ENCODE data around the gene RUBCNL.

RUBCNL gene

DNA sequence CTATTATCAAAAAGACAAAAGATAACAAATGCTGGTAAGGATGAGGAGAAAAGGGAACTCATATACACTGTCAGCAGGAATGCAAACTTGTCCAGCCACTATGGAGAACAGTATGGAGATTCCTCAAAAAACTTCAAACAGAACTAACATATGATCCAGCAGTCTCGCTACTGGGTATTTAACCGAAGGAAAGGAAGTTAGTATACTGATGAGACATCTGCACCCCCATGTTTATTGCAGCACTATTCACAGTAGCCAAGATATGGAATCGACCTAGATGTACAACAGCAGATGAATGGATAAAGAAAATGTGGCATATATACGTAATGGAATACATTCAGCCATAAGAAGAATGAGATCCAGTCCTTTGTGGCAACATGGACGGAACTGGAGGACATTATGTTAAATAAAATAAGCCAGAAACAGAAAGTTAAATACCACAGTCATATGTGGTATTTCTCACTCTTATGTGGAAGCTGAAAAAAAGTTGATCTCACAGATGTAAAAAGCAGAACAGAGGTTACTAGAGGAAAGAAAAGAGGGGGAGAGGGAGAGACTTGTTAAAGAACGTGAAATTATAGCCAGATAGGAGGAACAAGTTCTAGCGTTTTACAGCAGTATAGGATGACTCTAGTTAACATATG, 83.2 kb downstream of the RUBCNL start:
- no peak for DNase-seq

- no peak for DNase-seq
Measured at GRCh38 chr13:46297361-46297811, 89.7 kb downstream of the RUBCNL start.

- DNase-seq = no peak
Measured at GRCh38 chr13:46296921-46297320, 90.1 kb downstream of the RUBCNL start.

DNA sequence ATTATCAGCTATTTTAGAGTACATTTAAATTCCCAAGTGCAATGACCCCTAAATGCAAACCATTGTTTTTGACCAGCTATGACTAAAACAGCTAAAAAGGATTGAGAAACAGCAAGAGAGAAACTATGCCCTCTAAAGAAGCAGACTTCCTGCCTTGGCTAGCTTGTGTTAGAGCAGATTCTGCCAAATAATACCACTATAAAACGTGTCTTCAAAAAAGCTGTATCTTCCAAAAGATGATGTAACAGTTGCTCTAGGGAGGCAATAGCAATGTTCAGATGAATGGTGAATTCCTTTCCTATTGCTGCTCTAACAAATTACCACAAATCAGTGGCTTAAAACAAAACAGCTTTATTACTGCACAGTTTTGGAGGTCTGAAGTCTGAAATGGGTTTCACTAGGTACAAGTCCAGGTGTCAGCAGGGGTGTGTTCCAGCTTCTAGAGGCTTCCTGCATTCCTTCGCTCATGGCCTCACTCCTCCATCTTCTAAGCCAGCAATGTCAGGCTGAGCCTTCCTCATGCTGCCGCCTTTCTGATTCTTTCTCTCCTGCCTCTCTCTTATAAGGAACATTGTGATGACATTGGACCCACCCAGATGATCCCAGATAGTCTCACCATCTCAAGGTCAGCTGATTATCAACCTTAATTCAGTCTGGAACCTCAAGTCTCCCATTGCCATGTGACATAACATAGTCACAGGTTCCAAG, 90.8 kb downstream of the RUBCNL start:
- DNase-seq = no peak

- DNase-seq = peak; percentile 13
Measured at GRCh38 chr13:46295491-46296114, 91.4 kb downstream of the RUBCNL start.

GRCh38 chr13:46293436-46293835, 93.6 kb downstream of the RUBCNL start:
- no peak for DNase-seq

All from stimulated activated CD4-positive, alpha-beta T cell treated with anti-CD3 and anti-CD28 coated beads, Interleukin-12 subunit alpha, Interleukin-12 subunit beta, amount 100 ng/mL, for 4 hours (primary cell).